PC-3 (cell line): ENCODE data around the gene L3MBTL4.

ENCODE experiments used
- CTCF ChIP-seq: fragments of 300-600 bp; sonication (generic); conservative IDR thresholded peaks from 2 replicates; pipeline ENCODE4 v1.5.1; 2017; ENCODE audit warnings: antibody characterized with exemption, low read depth, mild to moderate bottlenecking, low read length
- EZH2 ChIP-seq: fragments of 300-600 bp; sonication (generic); IDR thresholded peaks from one replicate; pipeline ENCODE4 v1.6.1; 2017; ENCODE audit warnings: antibody characterized with exemption, mild to moderate bottlenecking, low read length; ENCODE audit not compliant: unreplicated experiment
- EZH2phosphoT487 ChIP-seq: fragments of 300-600 bp; sonication (generic); IDR thresholded peaks from 2 replicates; pipeline ENCODE4 v1.6.1; 2018; ENCODE audit warnings: mild to moderate bottlenecking, antibody characterized with exemption, low read length, borderline replicate concordance

- TF ChIP-seq EZH2 (no peak), CTCF (no peak), EZH2phosphoT487 (no peak)
Observed at GRCh38 chr18:6340121-6340520, 74.6 kb downstream of the L3MBTL4 start.
